ENCODE data around the gene USH1C. TPM values are rescaled to one million over a fixed set of nuclear protein-coding genes. Genes with fewer than 3 reads are reported as not detected.

Gene USH1C
- total RNA-seq, 1 donor from 2014 or later, result 1.1 TPM

DNA sequence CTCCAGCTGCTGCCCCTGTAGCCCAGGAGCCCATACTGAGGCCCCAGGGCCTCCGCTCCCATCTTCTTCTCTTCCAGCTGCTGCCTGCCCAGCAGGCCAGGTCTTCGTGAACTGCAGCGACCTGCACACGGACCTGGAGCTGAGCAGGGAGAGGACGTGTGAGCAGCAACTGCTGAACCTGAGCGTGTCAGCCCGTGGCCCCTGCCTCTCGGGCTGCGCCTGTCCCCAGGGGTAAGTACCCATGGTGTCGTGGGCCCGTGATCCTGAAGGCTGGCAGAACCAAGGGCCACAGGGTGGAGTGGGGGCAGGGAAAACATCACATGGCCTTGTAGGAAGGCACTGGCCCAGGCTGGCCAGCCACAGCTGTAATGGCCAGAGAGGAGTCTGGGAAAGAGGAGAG lies 34.1 kb upstream of the USH1C start:
- TF ChIP-seq, protein P1, sequence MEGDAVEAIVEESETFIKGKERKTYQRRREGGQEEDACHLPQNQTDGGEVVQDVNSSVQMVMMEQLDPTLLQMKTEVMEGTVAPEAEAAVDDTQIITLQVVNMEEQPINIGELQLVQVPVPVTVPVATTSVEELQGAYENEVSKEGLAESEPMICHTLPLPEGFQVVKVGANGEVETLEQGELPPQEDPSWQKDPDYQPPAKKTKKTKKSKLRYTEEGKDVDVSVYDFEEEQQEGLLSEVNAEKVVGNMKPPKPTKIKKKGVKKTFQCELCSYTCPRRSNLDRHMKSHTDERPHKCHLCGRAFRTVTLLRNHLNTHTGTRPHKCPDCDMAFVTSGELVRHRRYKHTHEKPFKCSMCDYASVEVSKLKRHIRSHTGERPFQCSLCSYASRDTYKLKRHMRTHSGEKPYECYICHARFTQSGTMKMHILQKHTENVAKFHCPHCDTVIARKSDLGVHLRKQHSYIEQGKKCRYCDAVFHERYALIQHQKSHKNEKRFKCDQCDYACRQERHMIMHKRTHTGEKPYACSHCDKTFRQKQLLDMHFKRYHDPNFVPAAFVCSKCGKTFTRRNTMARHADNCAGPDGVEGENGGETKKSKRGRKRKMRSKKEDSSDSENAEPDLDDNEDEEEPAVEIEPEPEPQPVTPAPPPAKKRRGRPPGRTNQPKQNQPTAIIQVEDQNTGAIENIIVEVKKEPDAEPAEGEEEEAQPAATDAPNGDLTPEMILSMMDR (conservative IDR thresholded peaks at IDR 0.05; ENCODE audit: low read depth, low read length), result no peak
- DNase-seq (ENCODE audit: low read depth), result no peak
- H3K4me3 ChIP-seq (ENCODE audit: low read depth, low read length), result no peak overlapping the region

DNA sequence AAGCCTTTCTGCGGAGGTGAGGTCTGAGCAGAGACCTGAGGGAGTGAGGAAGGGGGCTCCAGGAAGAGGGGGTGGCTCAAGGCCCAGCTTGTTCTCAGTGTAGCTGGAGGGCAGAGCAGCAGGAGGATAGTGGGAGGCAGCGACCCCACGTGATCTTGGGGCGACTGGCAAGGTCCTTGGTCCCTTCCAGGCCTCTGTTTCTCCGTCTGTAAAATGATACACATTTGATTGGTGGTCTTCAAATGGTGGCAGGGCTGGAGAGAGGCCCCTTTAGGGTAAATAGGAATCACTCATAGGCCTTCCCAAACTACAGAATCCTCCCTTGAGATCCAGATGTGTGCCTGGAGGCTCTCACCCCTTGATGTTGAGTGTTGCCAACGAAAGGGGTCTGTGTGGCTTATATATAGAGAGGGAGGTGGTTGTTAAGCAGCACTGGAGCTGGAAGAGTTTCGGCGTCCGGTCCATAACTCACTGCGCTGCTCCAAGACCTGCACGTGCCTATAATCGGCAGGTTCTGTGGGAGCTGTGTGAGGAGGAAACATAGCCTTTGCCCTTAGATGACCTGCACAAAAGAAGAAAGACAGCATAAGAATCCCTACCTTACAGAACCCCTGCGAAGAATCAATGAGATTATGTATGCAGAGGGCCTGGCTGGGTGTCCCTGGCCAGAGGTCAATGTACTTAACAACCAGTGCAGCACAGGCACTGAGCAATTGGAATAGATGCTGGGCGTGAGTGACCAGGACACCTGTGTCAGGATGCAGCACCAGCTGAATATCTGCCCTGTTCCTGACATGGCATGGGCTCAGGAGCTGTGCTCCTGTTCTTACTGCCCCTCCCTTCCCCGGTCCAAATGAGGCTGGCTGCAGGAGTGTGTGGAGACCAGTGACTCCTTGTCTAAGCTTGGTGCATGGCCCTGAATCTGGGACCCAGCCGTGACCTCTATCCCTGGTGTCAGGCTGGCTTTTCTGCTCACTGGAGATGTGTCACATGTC lies 31.5 kb upstream of the USH1C start:
- no peak for DNase-seq (ENCODE audit: low read depth)
- no peak overlapping the region for H3K4me3 ChIP-seq (ENCODE audit: low read depth, low read length)
- TF ChIP-seq, protein P1 (conservative IDR thresholded peaks at IDR 0.05; ENCODE audit: low read depth, low read length), result no peak

DNA sequence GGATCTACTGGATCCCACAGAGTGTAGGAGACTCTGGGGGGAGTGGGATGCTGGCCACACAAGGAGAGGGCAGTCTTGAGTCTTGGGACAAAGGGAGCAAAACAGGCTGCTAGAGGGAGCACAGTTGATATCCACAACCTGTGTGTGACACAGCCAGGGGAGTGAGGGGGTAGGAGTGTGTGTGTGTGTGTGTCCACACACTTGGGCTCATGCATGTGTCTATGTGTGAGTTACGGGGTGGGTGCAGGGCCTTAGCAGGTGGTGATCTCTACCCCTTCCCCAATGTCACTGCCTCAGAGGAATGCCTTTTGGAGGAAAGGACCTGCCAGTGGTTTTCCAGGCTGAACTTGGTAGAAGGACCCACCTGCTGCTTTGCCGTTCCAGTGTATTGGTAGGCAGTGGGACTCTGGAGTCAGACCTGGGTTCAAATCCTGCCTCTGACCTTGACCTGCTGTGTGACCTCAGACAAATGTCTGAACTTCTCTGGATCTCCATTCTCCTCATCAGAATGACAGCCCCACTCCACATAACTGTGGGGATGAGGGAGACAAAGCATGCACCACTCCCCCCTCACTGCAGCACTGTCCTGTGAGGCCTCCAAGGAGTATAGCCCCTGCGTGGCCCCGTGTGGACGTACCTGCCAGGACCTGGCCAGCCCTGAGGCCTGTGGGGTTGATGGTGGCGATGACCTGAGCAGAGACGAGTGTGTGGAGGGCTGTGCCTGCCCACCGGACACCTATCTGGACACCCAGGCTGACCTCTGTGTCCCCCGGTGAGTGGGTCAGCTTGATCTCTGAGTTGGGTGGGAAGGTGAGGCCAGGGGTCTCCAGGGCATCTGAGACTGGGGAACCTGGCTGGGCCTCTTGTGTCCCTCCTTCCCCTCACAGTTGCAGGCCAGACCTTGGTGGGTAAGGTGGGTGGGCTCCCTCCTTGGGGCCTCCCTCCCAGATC lies 30.2 kb upstream of the USH1C start:
- no peak for DNase-seq (ENCODE audit: low read depth)
- H3K4me3 ChIP-seq (ENCODE audit: low read depth, low read length), result no peak overlapping the region
- TF ChIP-seq, protein P1 (conservative IDR thresholded peaks at IDR 0.05; ENCODE audit: low read depth, low read length), result no peak

DNA sequence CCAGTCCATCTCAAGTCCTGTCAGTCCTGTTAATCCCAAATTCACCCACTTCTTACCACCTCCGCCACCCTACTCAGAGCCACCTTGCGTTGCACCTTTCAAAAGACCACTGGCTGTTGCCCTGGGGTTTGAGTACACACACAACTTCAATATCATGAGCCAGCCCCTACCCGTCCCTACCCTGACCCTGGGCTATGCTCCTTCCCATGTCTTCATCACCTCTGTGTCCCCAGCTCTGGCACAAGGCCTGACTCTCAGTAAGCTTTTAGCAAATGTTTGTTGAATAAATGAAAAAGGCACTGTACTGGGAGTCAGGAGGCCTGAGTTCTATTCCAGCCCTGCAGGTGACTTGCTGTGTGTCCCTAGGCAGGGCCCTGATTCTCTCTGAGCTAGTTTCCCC lies 29.3 kb upstream of the USH1C start:
- H3K4me3 ChIP-seq (ENCODE audit: low read depth, low read length), result no peak overlapping the region
- DNase-seq (ENCODE audit: low read depth), result no peak
- TF ChIP-seq, protein P1 (conservative IDR thresholded peaks at IDR 0.05; ENCODE audit: low read depth, low read length), result no peak

DNA sequence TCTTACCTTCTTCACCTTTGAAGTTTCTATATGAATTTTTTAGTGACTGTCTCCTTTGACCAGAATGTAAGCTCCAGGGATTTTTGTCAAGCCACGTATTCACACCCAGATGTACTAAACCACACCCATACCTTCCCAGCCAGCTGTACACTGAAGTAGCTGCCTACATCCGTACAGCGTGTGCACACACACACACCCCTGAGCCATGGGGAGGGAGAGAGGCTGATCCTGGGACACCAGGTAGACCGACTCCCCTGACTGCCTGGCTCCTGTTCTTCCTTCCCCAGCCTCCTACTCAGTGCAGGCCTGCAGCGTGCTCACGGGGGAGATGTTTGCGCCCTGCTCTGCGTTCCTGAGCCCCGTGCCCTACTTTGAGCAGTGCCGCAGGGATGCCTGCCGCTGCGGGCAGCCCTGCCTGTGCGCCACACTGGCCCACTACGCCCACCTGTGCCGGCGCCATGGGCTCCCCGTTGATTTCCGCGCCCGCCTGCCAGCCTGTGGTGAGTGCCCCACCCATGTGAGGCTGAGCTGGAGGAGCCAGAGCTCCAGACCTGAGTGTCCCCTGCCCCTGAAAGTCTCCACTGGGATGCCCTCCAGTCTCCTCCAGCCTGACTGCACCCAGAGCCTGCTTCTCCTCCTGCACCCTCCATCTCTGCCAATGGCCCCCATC lies 28.7 kb upstream of the USH1C start:
- DNase-seq (ENCODE audit: low read depth), result no peak
- no peak overlapping the region for H3K4me3 ChIP-seq (ENCODE audit: low read depth, low read length)
- TF ChIP-seq, protein P1 (conservative IDR thresholded peaks at IDR 0.05; ENCODE audit: low read depth, low read length), result no peak

DNA sequence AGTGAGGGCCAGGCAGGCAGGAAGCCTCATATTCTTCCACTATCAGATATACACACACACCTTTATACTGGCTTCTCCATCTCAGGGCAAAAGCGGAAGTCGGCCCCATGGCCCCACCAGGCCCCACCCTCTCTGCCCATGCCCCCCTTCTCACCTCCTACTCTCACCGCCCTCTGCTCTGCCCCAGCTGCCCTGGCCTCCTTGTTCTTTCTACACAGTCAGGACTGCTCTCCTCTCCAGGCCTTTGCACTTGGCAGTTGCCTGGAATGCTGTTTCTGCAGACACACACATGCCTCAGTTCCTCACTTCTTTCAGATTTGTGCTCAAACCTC lies 28.1 kb upstream of the USH1C start:
- TF ChIP-seq, protein P1 (conservative IDR thresholded peaks at IDR 0.05; ENCODE audit: low read depth, low read length), result no peak
- H3K4me3 ChIP-seq (ENCODE audit: low read depth, low read length), result no peak overlapping the region
- DNase-seq (ENCODE audit: low read depth), result no peak
